Stimulated activated naive CD4-positive, alpha-beta T cell (primary cell): ENCODE data around the gene OGFR.

Source experiments
- DNase-seq, 6 experiments: peaks; one replicate each; lab custom pipeline; 2025; lab: John Stamatoyannopoulos, UW

The OGFR gene

GRCh38 chr20:62784497-62784896 is 20.1 kb upstream of the OGFR start:
- no peak for DNase-seq

DNA sequence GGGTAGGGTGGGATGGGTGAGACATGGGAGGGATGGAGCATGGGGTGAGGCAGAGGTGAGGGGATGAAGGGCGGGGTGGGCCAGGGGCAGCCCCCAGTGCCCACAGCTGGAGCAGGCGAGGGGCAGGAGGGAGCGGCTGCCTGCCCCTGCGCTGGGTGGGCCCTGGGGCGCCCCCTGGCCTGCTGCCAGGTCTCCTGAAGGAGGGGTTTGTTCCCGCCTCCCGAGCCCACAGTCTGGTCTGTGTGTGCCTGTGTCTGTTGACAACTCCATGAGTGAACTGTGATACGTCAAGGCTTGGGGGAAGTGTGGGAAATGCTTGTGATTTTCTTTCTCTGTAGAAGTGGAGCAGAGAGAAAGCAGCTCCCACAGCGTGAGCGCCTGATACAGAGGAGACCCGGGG is 19.2 kb upstream of the OGFR start:
- no peak for DNase-seq

- no peak for DNase-seq
Observed at GRCh38 chr20:62786157-62786556, 18.5 kb upstream of the OGFR start.

GRCh38 chr20:62787321-62787720 is 17.3 kb upstream of the OGFR start:
- DNase-seq, result no peak

- no peak for DNase-seq
Observed at GRCh38 chr20:62787866-62788265, 16.8 kb upstream of the OGFR start.

DNA sequence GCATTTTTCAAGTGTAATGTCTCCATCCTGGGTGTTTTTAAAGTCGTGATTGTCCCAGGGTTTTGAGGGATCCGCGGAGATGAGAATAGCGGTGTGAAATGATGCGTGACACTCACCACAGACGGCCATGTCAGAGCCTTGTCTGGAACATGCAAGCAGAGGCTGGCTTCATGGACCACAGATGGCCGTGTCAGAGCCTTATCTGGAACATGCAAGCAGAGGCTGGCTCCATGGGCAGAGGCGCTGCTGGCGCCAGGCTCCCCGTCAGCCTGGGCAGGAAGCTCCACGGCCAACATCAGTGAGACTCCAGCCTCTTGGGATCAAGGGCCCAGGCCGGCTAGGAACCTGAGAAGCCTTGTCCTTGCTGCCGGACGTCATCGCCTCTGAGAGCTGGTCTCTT is 16.0 kb upstream of the OGFR start:
- DNase-seq, result no peak

DNA sequence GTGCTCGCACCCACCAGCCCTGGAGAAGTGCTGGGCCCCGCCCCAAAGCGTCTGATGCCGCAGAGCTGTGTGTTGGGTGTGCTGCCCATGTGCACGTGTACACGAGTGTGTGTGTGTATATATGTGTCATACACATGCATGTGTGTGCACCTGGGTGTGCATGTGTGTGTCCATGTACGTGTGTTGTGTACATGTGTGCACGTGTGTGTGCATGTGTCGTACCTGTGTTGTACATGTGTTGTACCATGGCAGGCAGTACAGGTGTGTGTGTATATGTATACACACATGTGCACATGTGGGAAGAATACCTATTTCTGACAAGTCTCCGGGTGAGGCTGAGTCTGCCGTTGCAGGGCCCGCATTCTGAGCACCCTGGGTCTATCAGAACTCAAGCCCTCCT is 14.6 kb upstream of the OGFR start:
- no peak for DNase-seq

DNA sequence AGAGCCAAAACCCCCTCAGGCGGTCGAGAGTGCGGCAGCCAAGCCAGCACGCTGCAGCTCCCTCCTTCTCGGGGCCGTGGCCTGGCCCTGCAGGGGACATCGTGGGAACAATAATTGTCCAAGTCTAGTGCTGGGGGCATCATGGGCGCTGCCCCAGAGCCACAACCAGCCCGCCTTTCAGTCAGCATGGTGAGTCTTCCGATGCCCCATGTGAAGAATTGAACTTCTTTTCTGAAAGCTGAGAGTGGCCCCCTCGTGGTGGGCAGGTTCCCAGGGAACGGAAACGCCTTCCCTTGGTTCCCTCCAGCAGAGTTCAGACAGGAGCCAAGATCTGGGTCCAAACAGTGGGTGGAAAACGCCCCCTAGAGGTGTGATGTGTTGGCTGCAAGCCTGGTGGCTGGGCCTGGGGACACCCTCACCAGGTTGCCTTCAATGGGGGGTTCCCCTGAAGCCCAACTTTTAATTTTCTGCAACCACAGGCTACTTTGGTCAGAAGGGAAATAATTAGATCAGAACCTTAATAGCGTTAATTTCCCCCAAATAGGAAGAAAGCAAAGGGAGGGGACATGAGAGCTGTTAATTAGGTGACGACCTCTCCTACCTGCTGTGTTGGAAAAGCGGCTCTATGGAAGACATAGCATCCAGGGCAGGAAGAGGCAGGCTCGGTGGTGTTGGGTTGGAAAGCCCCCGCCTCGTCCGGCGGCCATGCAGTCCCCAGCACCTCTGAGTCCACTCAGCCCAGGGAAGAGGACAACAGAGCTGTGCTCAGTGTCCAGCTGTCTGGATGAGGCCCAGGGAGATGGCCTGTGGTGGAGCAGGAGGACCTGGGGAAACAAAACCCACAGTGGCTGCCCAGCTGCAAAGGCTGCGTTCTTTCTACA is 13.1 kb upstream of the OGFR start:
- peak; percentile 11 to 72 (median 59) for DNase-seq

DNA sequence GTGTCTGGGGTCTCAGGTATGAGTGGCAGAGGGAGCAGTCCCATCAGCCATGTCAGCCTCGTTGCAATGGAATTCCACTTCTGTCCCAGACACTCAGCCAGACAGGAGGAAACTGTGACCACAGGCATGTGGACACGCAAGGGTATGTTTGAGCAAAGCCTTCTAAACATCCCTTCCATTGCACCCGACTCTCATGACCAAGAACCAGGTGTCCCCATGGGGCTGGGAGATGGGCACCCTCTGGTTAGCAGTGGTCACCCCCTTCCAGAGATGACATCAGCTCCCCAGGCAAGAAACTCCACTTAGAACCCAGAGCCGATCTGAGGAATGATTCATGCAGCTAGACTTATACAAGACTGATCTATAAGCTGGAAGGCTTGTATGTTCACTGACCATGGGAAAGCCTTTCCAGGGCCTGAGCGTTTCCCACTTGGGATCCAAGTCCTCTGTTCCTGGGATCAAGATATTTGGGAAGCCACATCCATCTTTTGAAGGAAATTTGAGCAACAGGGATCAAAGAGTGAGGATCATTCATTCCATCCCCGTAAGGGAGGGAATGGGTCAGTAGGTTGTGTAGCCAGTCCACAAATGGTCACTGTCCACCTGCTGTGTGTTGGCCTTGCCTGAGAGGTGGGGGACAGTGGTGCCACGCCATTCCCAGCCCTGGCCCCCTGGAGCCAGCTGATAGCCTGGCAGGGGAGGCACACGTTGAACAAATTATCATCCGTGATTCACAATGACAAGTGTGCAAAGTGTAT is 12.3 kb upstream of the OGFR start:
- DNase-seq, result no peak

- peak in 2 of 6 experiments; percentile 19 to 20 for DNase-seq
Observed at GRCh38 chr20:62792940-62793756, 11.5 kb upstream of the OGFR start.

DNA sequence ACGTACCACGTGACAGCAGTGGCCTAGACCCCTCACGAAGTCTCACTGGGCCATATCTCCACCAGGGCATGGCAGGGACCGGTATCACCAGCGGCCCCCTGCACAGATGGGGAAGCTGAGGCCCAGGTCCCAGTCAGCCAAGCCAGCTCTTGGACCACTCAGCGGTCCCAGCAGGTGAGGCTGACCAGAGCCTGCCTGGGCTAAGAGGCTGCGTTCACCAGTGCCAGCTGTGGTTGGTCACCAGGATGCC is 11.0 kb upstream of the OGFR start:
- DNase-seq, result no peak

- peak; percentile 86 to 94 (median 92) for DNase-seq
Observed at GRCh38 chr20:62794007-62794724, 10.5 kb upstream of the OGFR start.

GRCh38 chr20:62795023-62795761 is 9.4 kb upstream of the OGFR start:
- DNase-seq, result peak; percentile 53 to 76 (median 68)

DNA sequence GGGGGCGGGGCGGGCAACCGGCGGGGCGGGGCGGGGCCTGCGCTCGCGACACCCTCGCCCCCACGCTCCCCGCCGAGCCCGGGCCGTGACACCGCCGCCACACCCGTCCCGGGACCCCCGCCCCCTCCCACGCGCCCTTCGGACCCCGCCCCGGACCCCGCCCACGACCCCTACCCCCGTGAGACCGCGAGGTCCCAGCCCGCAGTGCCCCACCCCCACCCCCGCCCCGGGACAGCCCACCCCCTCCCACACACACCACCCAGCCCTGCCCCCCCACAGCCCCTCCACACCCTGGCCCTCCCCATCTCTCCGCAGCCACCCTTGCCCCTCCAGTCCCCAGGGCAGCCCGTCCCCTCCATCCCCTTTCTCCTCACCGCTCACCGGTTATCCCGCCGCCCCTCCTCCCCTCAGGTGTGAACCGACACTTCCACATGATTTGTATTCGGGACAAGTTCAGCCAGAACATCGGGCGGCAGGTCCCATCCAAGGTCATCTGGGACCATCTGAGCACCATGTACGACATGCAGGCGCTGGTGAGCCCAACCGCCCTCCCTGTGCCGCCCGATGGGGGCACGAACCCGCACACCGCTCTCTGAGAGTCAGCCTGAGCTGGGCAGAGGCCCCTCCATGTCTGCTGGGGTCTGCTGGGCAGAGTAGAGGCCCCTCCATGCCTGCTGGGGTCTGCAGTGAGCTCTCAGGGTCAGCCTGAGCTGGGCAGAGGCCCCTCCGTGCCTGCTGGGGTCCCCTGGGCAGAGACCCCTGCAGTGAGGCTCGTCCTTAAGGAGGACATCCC is 7.7 kb upstream of the OGFR start:
- DNase-seq, result no peak

DNA sequence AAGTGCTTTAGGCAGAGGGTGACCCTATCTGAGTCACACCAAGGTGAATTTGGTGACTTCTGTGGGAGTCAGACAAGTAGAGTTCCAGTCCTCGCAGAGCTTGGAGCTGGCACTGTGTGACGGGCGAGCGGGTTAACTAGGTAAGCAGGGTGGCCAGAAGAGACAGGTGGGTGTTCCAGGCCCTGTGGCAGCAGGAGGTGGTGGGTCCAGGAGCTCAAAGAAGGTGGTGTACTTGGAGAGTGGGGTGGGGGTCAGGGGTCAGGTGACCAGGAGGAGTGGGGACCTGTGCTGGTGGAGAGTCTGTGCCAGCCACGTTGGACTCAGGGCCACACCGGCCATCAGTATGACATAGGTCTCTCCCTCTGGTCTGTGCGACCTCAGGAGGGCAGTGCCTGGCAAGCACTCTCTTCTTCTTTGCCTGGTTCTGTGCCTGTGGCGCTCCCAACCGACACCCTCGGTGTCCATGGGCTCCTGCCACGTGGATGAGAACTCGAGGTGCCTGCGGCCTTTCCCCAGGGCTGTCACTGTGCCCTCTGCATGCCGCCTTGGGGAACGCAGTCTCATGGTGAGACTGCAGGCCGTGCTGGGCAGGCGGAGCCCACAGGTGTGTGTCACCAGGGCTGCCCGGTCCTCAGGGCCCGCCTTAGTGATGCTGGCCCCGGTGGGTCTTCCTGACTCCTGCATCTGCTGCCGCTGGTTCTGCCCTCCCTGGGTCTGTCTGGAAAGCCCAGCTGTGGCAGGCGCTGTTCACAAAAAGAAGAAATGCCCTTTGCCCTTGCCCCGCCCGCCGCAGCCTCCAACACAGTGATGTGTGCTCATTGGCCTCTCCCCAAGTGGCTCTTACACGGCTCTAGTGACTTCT is 6.7 kb upstream of the OGFR start:
- no peak for DNase-seq

DNA sequence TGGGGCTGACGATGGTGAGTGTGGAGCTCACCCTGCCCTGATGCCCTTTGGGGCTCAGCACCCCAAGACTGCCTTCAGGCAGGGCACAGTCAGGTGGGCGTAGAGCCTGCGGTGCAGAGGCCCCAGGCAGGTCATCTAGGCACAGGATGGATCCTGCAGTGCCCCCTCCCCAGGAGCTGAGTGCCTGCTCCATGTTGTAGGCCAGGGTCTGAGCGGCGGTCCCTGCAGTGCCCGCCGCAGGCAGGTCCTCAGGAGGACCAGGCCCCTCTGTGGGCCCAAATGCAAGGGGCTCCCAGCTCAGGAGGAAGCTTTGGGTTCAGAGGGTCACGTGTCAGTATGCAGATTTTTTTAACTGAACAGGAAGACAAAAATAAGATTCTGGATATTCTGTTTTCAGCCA is 5.6 kb upstream of the OGFR start:
- DNase-seq, result no peak

DNA sequence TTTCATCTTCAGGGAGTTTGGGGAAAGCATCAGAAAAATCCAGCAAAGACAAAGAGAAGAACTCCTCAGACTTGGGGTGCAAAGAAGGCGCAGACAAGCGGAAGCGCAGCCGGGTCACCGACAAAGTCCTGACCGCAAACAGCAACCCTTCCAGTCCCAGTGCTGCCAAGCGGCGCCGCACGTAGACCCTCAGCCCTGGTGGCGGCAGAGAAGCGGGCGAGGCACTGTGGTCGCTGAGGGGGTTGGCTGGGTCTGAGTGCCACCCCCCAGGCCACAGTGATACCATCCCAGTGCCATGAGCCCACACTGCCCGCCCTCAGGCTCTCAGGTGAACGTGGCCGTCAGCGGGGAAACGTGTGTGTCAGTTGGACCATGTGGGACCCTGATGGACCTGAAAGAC is 5.2 kb upstream of the OGFR start:
- no peak for DNase-seq

DNA sequence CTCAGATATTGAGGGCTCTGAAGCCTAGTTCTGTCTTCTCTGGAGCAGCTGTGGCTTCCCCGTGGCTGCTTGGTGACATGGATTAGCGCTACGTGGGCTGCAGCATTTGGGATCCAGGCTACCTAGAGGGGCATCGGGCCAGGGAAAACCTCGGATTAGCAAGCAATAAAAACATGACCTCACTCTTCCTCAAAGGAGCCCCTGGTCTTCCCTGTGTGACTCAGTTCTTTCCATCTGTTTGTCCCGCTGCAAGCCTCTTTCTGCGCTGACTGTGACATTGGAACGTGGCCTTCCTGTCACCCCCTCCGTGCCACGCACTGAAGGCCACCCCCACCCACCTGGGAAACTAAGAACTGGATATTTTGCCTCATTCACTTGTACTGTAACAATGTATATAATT is 4.8 kb upstream of the OGFR start:
- DNase-seq, result no peak
